Pancreas (tissue), 10 donors: ENCODE results near the gene NFIA. TPM values are rescaled to one million over a fixed set of nuclear protein-coding genes. Genes with fewer than 3 reads are reported as not detected.
"Not testable (repeated sequence)": the region's sequence is repeated elsewhere in the genome, so short reads cannot be mapped to it uniquely, and the experiment has no call there.

ENCODE experiments used
- ATAC-seq, 4 donors: fragments of 200-7000 bp; cut with Tn5 transposase; one replicate each; pipeline versions ENCODE4 v1.8.0 to v1.9.1; 2020; ENCODE audit warnings: mild to moderate bottlenecking in 4 of 4, moderate library complexity in 4 of 4
- DNase-seq, 6 donors: peaks; one replicate each; pipeline ENCODE4 v3.0.0-alpha.2; 2020
- FAIRE-seq: peaks from 2 replicates; lab custom pipeline; 2012; peaks lifted over from hg19 to GRCh38; lab: Jason Lieb, UNC
- H3K27ac ChIP-seq, 4 donors: fragments of 200-600 bp; sonication (generic); 1 replicate in 3 of 4; 2 replicates in 1 of 4; pipeline versions ENCODE4 v1.5.0 to v1.8.0; 2020
- H3K27me3 ChIP-seq, 4 donors: fragments of 200-600 bp; one replicate each; pipeline ENCODE4 v1.8.0; 2021
- H3K36me3 ChIP-seq, 3 donors: fragments of 200-600 bp; sonication (generic) in 1 of 3; one replicate each; pipeline versions ENCODE4 v1.5.0 to v1.8.0; 2020 to 2021
- H3K4me1 ChIP-seq, 3 donors: fragments of 200-600 bp; one replicate each; pipeline ENCODE4 v1.8.0; 2021
- H3K4me3 ChIP-seq, 4 donors: fragments of 200-600 bp; sonication (generic) in 2 of 4; one replicate each; pipeline versions ENCODE4 v1.5.0 to v1.8.0; 2020 to 2021
- H3K9me3 ChIP-seq, 4 donors: fragments of 200-600 bp; one replicate each; pipeline ENCODE4 v1.8.0; 2021
- WGBS, 2 donors: extraction: QIAGEN DNeasy Blood & Tissue Kit; methylation state at CpG; one replicate each; pipeline ENCODE4 v1.1.7; 2013; 5-methylcytosine and 5-hydroxymethylcytosine counted together
- intact Hi-C, 3 donors: fragments of 100-400 bp; cut with DNase I; formaldehyde crosslinking; loops; one replicate each; pipeline versions ENCODE4 v1.11.1 to v1.14.2; 2022
- polyA plus RNA-seq, 2 donors: library from polyadenylated mRNA; stranded (reverse); fragments of 200-250 nt; gene quantifications; one replicate each; pipeline ENCODE4 v1.2.3, GENCODE V29; 2013
- total RNA-seq, 6 donors: library from RNA; stranded (reverse); fragmentation: NEBNext Ultra II Directional in 4 of 6; extraction: Animal tissue kit (Norgen Biotek cat#: 25700) in 4 of 6; gene quantifications; one replicate each; pipeline versions ENCODE4 v1.2.1 to v1.2.4, GENCODE V29; 2021 to 2023
- TF ChIP-seq, protein P1 (sequence below), 4 donors: fragments of 200-600 bp; sonication (generic) in 3 of 4; IDR thresholded peaks; one replicate each; pipeline versions ENCODE4 v1.5.0 to v1.8.0; 2021; ENCODE audit warnings: antibody characterized with exemption in 4 of 4
- donor health status: healthy with polysubstance abuse.
- donor health status: DM: no; HTN: no; CAD: no; lungs with moderate emphysema.
- donor health status: DM: no; HTN: no; CAD: no.
- donor health status: control.
- donor health status: control.
- donor health status: Bipolar disorder and iron deficiency.
- donor health status: DM: yes; HTN: yes; CAD: no.
- donor health status: DM: no; HTN: no; CAD: no.
- donor health status: DM: no; HTN: no; CAD: no.
- donor health status: DM: yes; HTN: yes; CAD: no.

NFIA gene
- total and polyA plus RNA-seq, 8 donors = 4.9 to 48.1 (median 30.2) TPM

DNA sequence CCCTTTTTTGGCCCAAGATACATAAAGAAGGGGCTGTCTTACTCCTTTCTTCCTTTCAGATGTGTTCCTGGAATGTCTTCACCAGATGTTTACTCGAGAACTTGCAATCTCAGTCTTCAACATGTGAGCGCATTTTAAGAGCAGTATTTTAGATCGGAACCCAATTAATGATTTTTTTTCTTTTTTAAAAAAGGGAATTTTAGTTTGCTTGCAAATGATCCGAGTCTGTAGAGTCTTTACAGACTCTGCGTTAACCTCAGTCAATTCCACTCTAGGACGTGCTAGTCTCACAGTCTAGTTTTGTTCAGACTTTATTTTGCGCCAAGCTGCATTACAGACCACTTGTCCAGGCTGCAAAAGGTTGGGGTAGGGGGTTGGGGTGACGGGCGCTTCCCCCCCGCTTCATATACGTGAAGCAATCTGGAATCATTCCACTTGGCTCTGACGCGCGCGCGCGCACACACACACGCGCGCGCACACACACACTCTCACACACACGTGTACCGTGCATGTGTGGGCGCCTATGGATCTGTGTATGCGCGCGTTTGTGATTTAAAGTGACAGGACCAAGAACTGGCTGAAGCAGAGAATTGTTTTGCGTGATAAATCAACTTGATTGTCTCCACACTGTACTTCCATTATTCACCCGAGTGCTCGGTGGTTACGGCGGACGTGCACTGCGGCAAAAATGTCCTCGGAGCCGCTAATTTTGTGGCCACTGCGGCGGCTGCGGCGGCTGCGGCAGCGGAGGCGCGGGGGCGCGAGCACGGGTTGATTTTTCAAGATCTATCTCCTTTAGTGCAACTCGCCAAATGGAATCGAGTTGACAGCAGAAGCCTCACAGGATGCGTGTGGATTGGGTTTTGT, 25.6 kb upstream of the NFIA start:
- no peaks in the 10 kb centered on the region for H3K27me3 ChIP-seq
- peaks cover 6 to 18% (median 8%) of the 10 kb centered on the region in 3 donors for H3K4me1 ChIP-seq
- no peaks in the 10 kb centered on the region for H3K9me3 ChIP-seq
- intact Hi-C loops = loop anchor here in 1 of 3 donors (10.0 kb wide), 1 partner anchor 278 kb away; no protein-coding TSS in a partner anchor
- TF ChIP-seq, protein P1, sequence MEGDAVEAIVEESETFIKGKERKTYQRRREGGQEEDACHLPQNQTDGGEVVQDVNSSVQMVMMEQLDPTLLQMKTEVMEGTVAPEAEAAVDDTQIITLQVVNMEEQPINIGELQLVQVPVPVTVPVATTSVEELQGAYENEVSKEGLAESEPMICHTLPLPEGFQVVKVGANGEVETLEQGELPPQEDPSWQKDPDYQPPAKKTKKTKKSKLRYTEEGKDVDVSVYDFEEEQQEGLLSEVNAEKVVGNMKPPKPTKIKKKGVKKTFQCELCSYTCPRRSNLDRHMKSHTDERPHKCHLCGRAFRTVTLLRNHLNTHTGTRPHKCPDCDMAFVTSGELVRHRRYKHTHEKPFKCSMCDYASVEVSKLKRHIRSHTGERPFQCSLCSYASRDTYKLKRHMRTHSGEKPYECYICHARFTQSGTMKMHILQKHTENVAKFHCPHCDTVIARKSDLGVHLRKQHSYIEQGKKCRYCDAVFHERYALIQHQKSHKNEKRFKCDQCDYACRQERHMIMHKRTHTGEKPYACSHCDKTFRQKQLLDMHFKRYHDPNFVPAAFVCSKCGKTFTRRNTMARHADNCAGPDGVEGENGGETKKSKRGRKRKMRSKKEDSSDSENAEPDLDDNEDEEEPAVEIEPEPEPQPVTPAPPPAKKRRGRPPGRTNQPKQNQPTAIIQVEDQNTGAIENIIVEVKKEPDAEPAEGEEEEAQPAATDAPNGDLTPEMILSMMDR (IDR thresholded peaks at IDR 0.05) = no peak
- H3K27ac ChIP-seq = peak overlapping the region; percentile 84 to 92 (median 90)
- no peak for FAIRE-seq
- peak overlapping the region; percentile 40 to 60 (median 58) for H3K4me3 ChIP-seq
- H3K36me3 ChIP-seq = no peaks in the 10 kb centered on the region
- DNase-seq = peak; percentile 65 to 85 (median 80)
- WGBS, 2 donors = 1 to 2% methylated on average over 50 of the region's 50 CpGs
- peak; percentile 76 to 84 (median 80) for ATAC-seq

DNA sequence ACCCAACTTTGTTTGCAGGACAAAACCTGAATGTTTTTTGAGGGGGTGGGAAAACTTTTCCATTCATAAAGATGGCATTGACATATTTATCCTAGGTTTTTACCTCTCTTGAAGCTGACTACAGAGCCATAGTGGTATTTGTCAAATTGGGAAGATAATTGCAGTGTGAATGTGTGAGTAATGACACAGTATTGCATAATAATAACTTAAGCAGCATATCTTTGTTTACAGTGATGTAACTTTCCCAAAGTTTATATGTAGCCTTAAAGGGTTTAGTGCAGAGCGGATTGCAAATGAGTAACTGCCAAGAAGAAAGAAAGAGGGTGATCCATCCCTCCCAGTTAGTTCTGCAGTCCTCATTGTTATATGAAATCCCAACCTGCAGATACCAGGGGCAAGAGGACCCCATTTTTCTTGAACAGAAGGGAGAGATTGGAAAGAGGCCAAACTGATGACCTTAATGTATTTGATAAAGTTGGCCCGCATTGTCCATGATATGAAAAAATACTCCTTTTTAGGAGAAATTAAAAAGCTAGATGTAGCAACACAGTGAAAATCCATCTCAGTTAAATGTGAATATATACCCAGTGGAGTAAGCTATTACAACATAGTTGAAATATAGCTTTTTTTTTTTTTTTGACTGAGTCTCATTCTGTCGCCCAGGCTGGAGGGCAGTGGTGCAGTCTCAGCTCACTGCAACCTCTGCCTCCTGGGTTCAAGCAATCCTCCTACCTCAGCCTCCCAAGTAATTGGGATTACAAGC, 23.7 kb upstream of the NFIA start:
- WGBS, 2 donors = 83 to 92% methylated on average over 3 of the region's 3 CpGs
- intact Hi-C loops = loop anchor here in 1 of 3 donors (10.0 kb wide), 1 partner anchor 276 kb away; no protein-coding TSS in a partner anchor
- H3K9me3 ChIP-seq = no peaks in the 10 kb centered on the region
- TF ChIP-seq, protein P1 (IDR thresholded peaks at IDR 0.05) = no peak
- FAIRE-seq (no peak), DNase-seq (no peak), ATAC-seq (no peak)
- H3K4me3 ChIP-seq = no peak overlapping the region
- no peaks in the 10 kb centered on the region for H3K36me3 ChIP-seq
- peaks cover 6 to 18% (median 8%) of the 10 kb centered on the region in 3 donors for H3K4me1 ChIP-seq
- peak overlapping the region in 2 of 4 donors; percentile 84 to 92 for H3K27ac ChIP-seq
- H3K27me3 ChIP-seq = no peaks in the 10 kb centered on the region

DNA sequence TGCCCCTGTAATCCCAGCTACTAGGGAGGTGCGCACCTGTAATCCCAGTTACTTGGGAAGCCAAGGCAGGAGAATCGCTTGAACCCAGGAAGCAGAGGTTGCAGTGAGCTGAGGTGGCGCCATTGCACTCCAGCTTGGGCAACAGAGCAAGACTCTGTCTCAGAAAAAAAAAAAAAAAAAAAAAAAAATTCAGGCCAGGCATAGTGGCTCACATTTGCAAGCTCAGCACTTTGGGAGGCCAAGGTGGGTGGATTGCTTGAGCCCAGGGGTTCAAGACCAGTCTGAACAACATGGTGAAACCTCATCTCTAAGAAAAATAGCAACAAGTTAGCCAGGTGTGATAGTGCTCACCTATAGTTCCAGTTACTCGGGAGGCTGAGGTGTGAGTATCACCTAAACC, 20.8 kb upstream of the NFIA start:
- ATAC-seq, H3K27me3 ChIP-seq, H3K36me3 ChIP-seq, intact Hi-C loops, H3K4me1 ChIP-seq, H3K27ac ChIP-seq, FAIRE-seq, DNase-seq, H3K4me3 ChIP-seq, H3K9me3 ChIP-seq: not testable (repeated sequence)
- 96% methylated on average over 4 of the region's 4 CpGs for WGBS, 2 donors

DNA sequence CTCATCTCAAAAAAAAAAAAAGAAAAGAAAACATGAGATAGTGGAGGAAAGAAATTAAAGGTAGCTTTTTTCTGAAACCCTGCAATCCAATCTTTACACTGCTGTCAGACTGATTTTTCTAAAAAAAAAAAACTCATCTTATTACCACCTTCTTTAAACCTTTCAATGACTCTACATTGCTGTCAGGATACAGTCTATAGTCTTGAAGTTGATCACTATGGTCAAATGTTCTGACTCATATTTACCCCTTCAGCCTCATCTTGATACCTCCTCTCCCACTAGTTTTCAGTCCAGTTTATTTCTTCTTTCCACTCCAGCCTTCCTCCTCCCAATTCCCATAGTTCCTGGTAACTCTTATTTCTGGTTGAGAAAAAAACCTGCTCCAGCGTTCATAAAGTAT, 17.7 kb upstream of the NFIA start:
- FAIRE-seq (no peak), ATAC-seq (no peak), DNase-seq (no peak)
- no peak overlapping the region for H3K27ac ChIP-seq
- WGBS, 2 donors = 70 to 90% methylated on average over 1 of the region's 1 CpG
- TF ChIP-seq, protein P1 (IDR thresholded peaks at IDR 0.05) = no peak
- H3K27me3 ChIP-seq = no peaks in the 10 kb centered on the region
- H3K4me3 ChIP-seq = no peak overlapping the region
- H3K4me1 ChIP-seq = no peaks in the 10 kb centered on the region
- no peaks in the 10 kb centered on the region for H3K9me3 ChIP-seq
- H3K36me3 ChIP-seq = no peaks in the 10 kb centered on the region
- intact Hi-C loops = no loop called here

DNA sequence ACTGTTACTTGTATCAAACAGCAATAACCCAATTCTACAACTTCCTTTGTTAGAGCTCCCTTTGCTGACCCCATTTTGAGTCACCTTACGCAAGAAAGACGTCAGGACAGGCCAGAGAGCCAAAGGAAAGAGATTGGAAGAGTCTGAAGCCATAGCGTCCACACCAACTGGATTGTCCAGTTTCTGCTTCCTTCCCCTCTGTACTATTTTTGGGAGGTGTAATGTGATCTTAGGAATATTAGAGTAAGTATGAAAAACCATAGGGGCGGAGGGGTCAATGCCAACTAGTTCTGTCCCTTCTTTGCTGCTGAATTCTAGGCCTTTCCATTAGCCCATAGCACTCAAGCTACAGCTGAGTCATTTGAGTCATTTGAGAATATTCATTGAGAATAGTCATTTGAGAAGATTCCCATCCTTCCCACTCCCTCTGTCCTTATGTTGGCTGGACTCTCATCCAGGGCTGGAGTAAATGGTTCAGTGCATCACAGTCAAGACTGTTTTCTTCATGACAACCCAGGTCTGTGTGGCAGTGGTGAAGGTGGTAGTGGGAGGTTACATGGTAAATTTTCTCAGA, 14.8 kb upstream of the NFIA start:
- intact Hi-C loops = no loop called here
- Histone ChIP-seq H3K27ac (no peak overlapping the region), H3K4me3 (no peak overlapping the region), H3K4me1 (no peaks in the 10 kb centered on the region), H3K9me3 (no peaks in the 10 kb centered on the region), H3K27me3 (no peaks in the 10 kb centered on the region), H3K36me3 (no peaks in the 10 kb centered on the region)
- FAIRE-seq (no peak), DNase-seq (no peak), ATAC-seq (no peak)
- TF ChIP-seq, protein P1 (IDR thresholded peaks at IDR 0.05) = no peak
- 80 to 91% methylated on average over 4 of the region's 4 CpGs for WGBS, 2 donors
